ENCODE measurements around the gene BRPF3. TPM values are rescaled to one million over a fixed set of nuclear protein-coding genes. Genes with fewer than 3 reads are reported as not detected.

Gene BRPF3
- total RNA-seq, 1 experiment from 2014 or later: 8.7 TPM

- DNase-seq (ENCODE audit: low read depth): peak; percentile 9
These were observed 72.1 kb downstream of the BRPF3 start for GRCh38 chr6:36268478-36269275.

- no peak for DNase-seq (ENCODE audit: low read depth)
These were observed 73.5 kb downstream of the BRPF3 start, which contains the start of gene PNPLA1 for GRCh38 chr6:36269834-36270705. Gene PNPLA1, plus strand, starts transcription at chr6:36270060. Its CDS starts 400 bp downstream, at chr6:36270460.

- DNase-seq (ENCODE audit: low read depth): no peak
These were observed 75.7 kb downstream of the BRPF3 start for GRCh38 chr6:36272234-36272633.

- DNase-seq (ENCODE audit: low read depth): no peak
These were observed 76.5 kb downstream of the BRPF3 start for GRCh38 chr6:36273067-36273466.

- no peak for DNase-seq (ENCODE audit: low read depth)
These were observed 77.4 kb downstream of the BRPF3 start for GRCh38 chr6:36273802-36274514.

GRCh38 chr6:36276581-36277536, 80.3 kb downstream of the BRPF3 start:
- DNase-seq (ENCODE audit: low read depth): no peak

- DNase-seq (ENCODE audit: low read depth): no peak
These were observed 81.5 kb downstream of the BRPF3 start for GRCh38 chr6:36277946-36278470.

- no peak for DNase-seq (ENCODE audit: low read depth)
These were observed 83.9 kb downstream of the BRPF3 start for GRCh38 chr6:36280467-36280866.

GRCh38 chr6:36280983-36281382, 84.4 kb downstream of the BRPF3 start:
- DNase-seq (ENCODE audit: low read depth): no peak

Other genes starting within 250 kb of the BRPF3 start
- not detected in 2 replicates for gene SLC26A8, start 172.1 kb upstream of the BRPF3 start, total RNA-seq (2014; rRNA removed; shearing (Covaris generic))
- 54.5 and 62.5 TPM in 2 replicates for gene MAPK14, start 168.9 kb upstream of the BRPF3 start, total RNA-seq (2014; rRNA removed; shearing (Covaris generic))
- 0.96 and 2.1 TPM in 2 replicates for gene MAPK13, start 66.2 kb upstream of the BRPF3 start, total RNA-seq (2014; rRNA removed; shearing (Covaris generic))
- gene PNPLA1, start 73.3 kb downstream of the BRPF3 start, total RNA-seq (2014; rRNA removed; shearing (Covaris generic)): not detected in 2 replicates
- not detected in 2 replicates for gene BNIP5, start 140.1 kb downstream of the BRPF3 start, total RNA-seq (2014; rRNA removed; shearing (Covaris generic))
- gene ETV7, start 190.9 kb downstream of the BRPF3 start, total RNA-seq (2014; rRNA removed; shearing (Covaris generic)): 0.24 and 0.39 TPM in 2 replicates
- 0.12 TPM in 1 of 2 replicates, not detected in the other for gene PXT1, start 246.1 kb downstream of the BRPF3 start, total RNA-seq (2014; rRNA removed; shearing (Covaris generic))
- gene KCTD20, start 246.3 kb downstream of the BRPF3 start, total RNA-seq (2014; rRNA removed; shearing (Covaris generic)): 70.4 and 81.7 TPM in 2 replicates

Data from RPMI7951 (cell line).